Nephron (organoid): ENCODE measurements around the gene AQP2.

Source experiments
- H3K27ac Mint-ChIP-seq, 3 experiments: 2 replicates each; pipeline ENCODE4 v1.8.0; 2020; ENCODE audit warnings: mixed read lengths in 3 of 3, mild to moderate bottlenecking in 2 of 3, moderate library complexity in 1 of 3
- H3K27me3 Mint-ChIP-seq: 2 replicates; pipeline ENCODE4 v1.8.0; 2021; ENCODE audit warnings: low read depth, mild to moderate bottlenecking, moderate library complexity, mixed read lengths
- H3K36me3 Mint-ChIP-seq: 2 replicates; pipeline ENCODE4 v1.8.0; 2020; ENCODE audit warnings: low read depth, mixed read lengths
- H3K4me1 Mint-ChIP-seq: 2 replicates; pipeline ENCODE4 v1.8.0; 2020; ENCODE audit warnings: mixed read lengths
- H3K4me3 Mint-ChIP-seq, 3 experiments: 2 replicates each; pipeline ENCODE4 v1.8.0; 2020; ENCODE audit warnings: mild to moderate bottlenecking in 3 of 3, mixed read lengths in 3 of 3, moderate library complexity in 2 of 3
- H3K9me3 Mint-ChIP-seq: 2 replicates; pipeline ENCODE4 v1.8.0; 2020; ENCODE audit warnings: mixed read lengths
- TF ChIP-seq, protein P1 (sequence below), 3 experiments: fragments of 200-600 bp; sonication (generic); IDR thresholded peaks; one replicate each; pipeline ENCODE4 v1.5.0; 2021; ENCODE audit warnings: antibody characterized with exemption in 3 of 3; ENCODE audit not compliant: unreplicated experiment in 3 of 3

Gene AQP2

GRCh38 chr12:49998453-49998852 is 47.9 kb downstream of the AQP2 start:
- Mint-ChIP-seq H3K4me3 (no peak overlapping the region), H3K27ac (no peak overlapping the region), H3K9me3 (no peaks in the 10 kb centered on the region), H3K27me3 (no peaks in the 10 kb centered on the region), H3K4me1 (no peaks in the 10 kb centered on the region), H3K36me3 (peaks cover 55% of the 10 kb centered on the region)
- TF ChIP-seq, protein P1, sequence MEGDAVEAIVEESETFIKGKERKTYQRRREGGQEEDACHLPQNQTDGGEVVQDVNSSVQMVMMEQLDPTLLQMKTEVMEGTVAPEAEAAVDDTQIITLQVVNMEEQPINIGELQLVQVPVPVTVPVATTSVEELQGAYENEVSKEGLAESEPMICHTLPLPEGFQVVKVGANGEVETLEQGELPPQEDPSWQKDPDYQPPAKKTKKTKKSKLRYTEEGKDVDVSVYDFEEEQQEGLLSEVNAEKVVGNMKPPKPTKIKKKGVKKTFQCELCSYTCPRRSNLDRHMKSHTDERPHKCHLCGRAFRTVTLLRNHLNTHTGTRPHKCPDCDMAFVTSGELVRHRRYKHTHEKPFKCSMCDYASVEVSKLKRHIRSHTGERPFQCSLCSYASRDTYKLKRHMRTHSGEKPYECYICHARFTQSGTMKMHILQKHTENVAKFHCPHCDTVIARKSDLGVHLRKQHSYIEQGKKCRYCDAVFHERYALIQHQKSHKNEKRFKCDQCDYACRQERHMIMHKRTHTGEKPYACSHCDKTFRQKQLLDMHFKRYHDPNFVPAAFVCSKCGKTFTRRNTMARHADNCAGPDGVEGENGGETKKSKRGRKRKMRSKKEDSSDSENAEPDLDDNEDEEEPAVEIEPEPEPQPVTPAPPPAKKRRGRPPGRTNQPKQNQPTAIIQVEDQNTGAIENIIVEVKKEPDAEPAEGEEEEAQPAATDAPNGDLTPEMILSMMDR (IDR thresholded peaks at IDR 0.05; ENCODE audit: unreplicated experiment in 3 of 3) = no peak

DNA sequence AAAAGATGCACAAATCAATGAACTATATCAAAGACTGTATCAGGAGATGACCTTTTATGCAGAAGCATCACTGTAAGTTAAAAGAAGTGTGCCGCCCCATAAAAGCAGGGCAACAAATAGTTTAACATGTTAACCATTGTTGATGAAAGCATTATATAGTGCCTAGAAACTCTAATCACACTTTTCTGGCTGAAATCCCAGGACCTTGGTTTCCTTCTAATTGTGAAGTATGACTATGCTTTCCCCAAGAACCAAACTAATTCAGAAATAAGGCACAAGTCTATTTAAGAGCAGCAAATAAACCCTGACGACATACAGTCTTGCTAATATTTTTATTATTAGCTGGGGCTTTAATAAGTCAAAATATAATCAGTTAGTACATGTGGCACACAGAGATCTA is 53.1 kb downstream of the AQP2 start:
- H3K27me3 Mint-ChIP-seq = no peaks in the 10 kb centered on the region
- H3K9me3 Mint-ChIP-seq = no peaks in the 10 kb centered on the region

GRCh38 chr12:50004696-50005095 is 54.2 kb downstream of the AQP2 start:
- Mint-ChIP-seq H3K9me3 (no peaks in the 10 kb centered on the region), H3K36me3 (peaks cover 37% of the 10 kb centered on the region), H3K27me3 (no peaks in the 10 kb centered on the region), H3K4me3 (no peak overlapping the region), H3K27ac (peak overlapping the region in 1 of 3 experiments; percentile 2), H3K4me1 (peaks cover 4% of the 10 kb centered on the region)
- TF ChIP-seq, protein P1 (IDR thresholded peaks at IDR 0.05; ENCODE audit: unreplicated experiment in 3 of 3) = no peak

More for the DNA sequence above, 53.1 kb downstream of the AQP2 start:
- peak overlapping the region in 2 of 3 experiments; percentile 46 to 64 for H3K27ac Mint-ChIP-seq
- H3K4me3 Mint-ChIP-seq = no peak overlapping the region
- H3K4me1 Mint-ChIP-seq = no peaks in the 10 kb centered on the region
- H3K36me3 Mint-ChIP-seq = peaks cover 41% of the 10 kb centered on the region
- TF ChIP-seq, protein P1 (IDR thresholded peaks at IDR 0.05; ENCODE audit: unreplicated experiment in 3 of 3) = no peak

DNA sequence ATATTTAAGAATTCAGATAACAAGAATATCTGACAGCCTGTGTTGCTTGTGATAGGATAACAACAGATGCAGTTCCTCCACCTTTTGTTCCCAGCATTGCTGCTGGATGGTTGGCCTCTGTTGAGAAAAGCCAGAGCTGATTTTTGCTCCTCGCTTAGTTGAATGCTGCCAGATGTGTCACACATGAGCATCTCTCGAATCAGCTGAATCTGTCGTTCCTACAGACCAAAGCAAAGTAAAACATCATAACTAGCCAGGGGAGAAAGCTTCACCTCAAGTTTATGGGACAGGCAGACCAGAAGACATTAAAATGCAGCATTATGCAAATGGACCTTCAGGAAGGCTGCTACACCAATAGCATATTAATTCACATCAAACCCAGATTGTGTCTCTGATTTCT is 54.6 kb downstream of the AQP2 start:
- Mint-ChIP-seq H3K36me3 (peaks cover 39% of the 10 kb centered on the region), H3K27me3 (no peaks in the 10 kb centered on the region), H3K9me3 (no peaks in the 10 kb centered on the region), H3K27ac (peak overlapping the region in 1 of 3 experiments; percentile 2), H3K4me3 (no peak overlapping the region), H3K4me1 (peaks cover 5% of the 10 kb centered on the region)
- TF ChIP-seq, protein P1 (IDR thresholded peaks at IDR 0.05; ENCODE audit: unreplicated experiment in 3 of 3) = no peak

DNA sequence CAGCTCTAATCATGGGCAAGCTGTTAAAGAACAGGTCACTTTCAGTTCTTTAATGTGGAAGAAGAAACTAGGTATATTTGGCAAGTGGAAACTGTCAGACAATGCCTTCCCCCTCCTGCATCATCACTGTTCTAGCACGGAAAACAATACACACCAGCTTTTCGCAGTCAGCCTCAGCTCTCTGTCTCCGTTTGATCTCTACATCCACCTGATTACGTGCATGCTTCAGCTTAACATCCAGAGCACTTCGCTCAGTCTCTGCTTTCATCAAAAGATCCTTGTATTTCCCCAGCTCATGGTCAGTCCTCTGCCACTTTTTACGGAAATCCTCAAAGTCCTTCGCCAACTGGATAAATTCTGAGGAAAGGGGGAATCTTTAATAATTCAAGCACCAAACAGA is 55.7 kb downstream of the AQP2 start:
- peaks cover 30% of the 10 kb centered on the region for H3K36me3 Mint-ChIP-seq
- H3K27me3 Mint-ChIP-seq = no peaks in the 10 kb centered on the region
- TF ChIP-seq, protein P1 (IDR thresholded peaks at IDR 0.05; ENCODE audit: unreplicated experiment in 3 of 3) = no peak
- H3K27ac Mint-ChIP-seq = peak overlapping the region in 2 of 3 experiments; percentile 19 to 27
- no peak overlapping the region for H3K4me3 Mint-ChIP-seq
- peaks cover 5% of the 10 kb centered on the region for H3K4me1 Mint-ChIP-seq
- H3K9me3 Mint-ChIP-seq = no peaks in the 10 kb centered on the region

DNA sequence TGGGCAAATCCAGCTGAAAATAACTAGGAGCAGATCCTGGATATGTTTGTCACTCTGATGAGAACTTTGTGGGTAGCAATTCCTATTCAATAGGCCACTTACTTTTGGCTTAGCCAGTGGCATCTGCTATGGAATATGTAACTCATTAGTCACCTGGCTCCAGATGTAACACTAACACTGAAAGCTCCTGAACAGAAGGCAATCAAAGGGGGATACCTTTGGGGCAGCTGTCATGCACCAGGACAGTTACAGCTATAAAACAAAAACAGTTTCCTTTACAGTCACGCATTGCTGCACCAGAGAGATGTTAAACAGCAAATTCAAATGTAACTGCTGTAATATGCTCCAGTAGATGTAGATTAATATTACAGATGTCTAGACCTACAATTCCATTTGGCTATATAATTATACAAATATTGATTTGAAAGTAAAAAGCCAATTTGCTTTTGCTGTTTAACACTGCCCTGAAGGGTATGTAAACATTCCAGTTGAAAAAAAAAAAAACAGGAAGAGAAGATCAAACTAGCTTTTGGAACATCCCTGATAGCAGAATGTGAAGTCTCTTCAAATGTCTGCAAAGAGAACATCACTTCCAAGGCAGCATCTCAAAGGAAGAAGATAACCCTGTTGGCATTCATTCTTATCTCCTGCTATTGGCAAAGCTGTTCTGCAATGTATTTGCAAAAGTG is 56.4 kb downstream of the AQP2 start:
- H3K27me3 Mint-ChIP-seq = no peaks in the 10 kb centered on the region
- peaks cover 5% of the 10 kb centered on the region for H3K4me1 Mint-ChIP-seq
- H3K4me3 Mint-ChIP-seq = no peak overlapping the region
- H3K27ac Mint-ChIP-seq = peak overlapping the region in 1 of 3 experiments; percentile 27
- TF ChIP-seq, protein P1 (IDR thresholded peaks at IDR 0.05; ENCODE audit: unreplicated experiment in 3 of 3) = no peak
- no peaks in the 10 kb centered on the region for H3K9me3 Mint-ChIP-seq
- peaks cover 29% of the 10 kb centered on the region for H3K36me3 Mint-ChIP-seq
